DMS79 (cell line): ENCODE data around the gene FAM174A.
A peak's percentile ranks its signal among the peaks of the same experiment; 100 is the strongest.

Experiments
- DNase-seq: peaks from one replicate; lab custom pipeline; 2025; lab: John Stamatoyannopoulos, UW

Gene FAM174A

DNA sequence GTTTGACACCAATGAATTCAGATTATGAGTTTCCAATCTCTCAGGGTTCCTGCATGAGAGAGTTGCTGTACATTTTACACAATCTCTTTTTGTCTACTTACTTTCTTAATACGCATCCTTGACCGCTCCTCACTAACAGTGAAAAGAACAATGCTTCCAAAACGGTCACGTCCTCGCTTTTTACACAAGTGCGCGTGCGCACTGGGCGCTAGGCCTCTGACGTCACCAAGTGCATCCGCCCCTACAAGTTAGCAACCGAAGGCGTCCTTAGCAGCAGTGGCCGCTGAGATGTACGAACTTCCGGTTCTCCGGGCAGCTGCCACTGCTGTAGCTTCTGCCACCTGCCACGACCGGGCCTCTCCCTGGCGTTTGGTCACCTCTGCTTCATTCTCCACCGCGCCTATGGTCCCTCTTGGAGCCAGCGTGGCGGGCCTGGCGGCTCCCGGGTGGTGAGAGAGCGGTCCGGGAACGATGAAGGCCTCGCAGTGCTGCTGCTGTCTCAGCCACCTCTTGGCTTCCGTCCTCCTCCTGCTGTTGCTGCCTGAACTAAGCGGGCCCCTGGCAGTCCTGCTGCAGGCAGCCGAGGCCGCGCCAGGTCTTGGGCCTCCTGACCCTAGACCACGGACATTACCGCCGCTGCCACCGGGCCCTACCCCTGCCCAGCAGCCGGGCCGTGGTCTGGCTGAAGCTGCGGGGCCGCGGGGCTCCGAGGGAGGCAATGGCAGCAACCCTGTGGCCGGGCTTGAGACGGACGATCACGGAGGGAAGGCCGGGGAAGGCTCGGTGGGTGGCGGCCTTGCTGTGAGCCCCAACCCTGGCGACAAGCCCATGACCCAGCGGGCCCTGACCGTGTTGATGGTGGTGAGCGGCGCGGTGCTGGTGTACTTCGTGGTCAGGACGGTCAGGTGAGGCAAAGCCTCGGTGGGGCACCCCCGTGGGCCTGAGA, at the start of gene FAM174A:
FAM174A (plus strand) TSS at position 315 of the 946 bp plus-strand sequence; CDS start at position 472, 157 bp downstream.
- DNase-seq, result peak; percentile 81

DNA sequence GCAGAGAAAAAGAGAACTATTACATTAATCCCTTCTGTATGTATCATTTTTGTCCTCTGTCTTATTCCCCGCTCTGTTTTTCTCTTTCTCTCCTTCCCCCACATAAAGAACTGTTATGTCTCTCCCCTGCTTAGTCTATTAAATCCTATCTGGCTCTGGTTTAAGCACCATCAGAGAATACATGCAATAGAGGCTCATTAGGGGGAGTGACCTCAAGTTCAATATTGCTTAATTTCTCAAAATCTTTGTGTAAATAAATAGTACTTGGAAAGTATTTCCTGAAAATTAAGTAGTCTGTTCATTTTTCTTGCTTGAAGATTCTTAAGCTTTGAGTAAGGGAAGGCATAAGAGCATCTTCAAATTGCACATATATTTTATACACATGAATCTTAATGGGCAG, 41.2 kb upstream of the FAM174A start:
- no peak for DNase-seq

DNA sequence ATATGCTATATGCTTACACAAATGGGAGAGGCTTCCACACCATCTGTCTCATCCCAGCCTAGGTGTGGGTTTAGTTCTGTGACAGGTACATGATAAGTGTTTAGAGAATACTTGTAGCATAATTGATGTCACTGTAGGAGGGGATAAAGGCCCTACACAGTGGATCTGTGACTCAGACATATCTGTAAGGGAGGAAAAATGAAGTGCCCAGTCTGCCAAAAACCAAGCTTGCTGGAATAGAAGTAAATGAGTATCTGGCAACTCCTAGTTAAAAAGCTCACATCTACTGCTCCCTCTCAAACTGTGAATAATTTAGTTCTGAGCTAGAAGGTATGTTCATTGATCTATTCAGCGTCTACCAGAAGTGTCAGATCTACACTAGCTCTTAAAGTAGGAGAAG, 38.9 kb upstream of the FAM174A start:
- no peak for DNase-seq

DNA sequence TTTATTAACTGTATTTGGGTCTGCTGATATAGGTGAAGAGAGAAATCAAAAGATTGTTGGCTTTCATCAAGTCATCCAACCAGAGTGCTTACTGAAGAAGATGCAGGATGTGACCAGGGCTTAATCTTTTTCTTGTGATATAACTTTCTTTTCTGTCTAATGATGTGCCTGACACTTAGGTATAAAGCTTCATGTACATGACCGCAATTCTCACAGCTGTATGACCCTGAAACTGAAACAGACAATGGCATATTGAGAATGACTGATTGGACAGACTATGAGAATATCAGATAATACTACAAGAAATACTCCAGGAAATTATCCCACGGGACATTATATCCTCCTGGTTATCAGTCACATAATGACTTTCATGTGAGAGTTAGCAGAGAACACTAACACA, 32.5 kb upstream of the FAM174A start:
- no peak for DNase-seq

DNA sequence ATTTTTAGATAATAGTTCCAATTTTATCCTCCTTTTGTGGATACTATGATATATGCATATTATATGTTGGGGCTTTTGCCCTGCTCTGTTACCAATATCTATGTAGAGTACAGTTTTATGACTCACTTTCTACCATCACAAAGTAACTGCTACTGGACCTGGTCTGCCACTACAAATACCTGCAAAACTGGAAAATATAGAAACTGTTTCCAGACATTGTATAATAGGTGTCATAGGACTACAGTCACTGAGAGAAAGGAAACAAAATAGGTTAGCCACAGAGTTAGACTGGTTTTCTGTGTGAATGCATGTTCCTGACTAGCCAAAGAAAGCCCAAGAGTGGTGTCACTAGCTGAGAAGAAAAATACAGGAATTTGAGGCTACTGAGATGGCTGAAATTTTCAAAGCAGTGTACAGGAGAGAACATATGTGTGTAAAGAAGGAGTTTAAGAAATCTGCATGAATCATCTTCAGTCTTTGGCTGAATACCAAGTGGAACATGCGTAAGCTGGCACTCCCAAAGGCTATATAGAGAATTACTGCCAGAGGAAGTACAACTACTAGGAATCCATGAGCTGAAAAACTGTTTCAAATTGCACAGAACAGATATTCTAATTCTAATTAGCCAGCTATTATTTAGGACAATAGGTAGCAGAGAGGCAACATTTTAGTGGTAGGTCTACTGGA, 29.0 kb upstream of the FAM174A start:
- DNase-seq, result no peak

DNA sequence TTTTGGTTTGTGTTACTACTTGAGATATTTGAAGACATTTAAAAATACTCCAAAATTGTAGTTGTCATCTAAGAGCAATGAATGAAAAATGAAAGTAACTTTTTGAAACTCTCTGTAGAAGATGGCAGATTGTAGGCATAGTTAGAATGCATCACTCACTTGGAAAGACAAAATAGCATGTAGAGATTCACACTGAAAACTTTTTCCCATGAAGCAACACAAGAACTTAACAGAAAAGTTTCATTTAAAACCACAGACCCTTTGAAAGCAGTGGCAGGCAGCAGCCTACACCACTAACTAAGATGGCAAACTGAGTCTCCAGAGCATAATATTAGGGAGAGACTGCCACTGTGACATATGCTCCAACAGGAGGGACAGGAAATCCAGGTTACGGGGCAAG, 18.9 kb upstream of the FAM174A start:
- DNase-seq, result no peak

DNA sequence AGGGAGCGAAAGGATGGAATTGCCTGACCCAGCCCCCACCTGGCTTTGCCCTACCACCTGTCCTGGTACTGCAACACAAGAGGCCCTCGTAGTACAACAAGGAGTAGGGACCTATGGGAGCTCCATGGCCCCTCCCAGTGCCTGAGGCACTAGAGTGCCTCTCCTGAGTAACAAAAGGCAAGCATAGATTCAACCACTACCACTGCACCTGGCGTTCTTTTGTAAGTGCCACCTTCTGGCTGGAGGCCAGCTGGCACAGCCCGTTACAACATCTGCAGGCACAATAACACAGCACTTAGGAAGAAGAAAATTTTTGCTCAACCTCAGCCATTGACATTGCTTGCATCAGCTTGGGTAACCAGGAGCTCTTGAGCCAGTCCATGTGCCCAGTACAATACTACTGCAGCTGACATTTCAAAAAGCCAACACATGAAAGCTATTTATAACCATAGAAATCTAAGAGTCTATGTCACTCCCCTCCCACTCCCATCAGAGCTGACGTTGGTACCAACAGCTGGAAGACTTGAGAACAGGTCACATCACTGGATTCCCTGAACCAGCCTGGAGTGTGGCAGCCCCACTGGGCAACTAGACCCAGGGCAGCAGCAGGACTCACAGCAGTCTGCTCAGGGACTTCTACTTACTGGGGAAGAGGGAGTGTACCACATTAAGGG, 17.7 kb upstream of the FAM174A start:
- peak; percentile 93 for DNase-seq

DNA sequence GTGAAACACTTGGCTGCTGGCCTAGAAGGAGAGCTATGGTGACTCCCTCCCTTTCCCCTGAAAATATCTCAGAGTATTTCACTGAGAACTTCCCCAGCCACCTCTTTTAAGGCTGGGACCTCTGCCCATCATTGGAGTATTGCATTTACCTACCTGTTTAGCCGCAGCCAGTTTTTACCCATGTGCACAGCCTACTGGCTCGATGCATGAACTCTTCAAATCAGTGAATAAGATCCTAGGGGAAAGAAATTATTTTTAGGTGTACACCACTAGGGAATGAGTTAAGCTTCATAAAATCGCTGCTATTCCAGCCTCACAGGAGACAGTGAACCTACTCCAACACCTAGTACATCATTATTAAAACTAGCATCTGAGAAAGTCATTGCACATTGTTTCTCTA, 16.8 kb upstream of the FAM174A start:
- no peak for DNase-seq

DNA sequence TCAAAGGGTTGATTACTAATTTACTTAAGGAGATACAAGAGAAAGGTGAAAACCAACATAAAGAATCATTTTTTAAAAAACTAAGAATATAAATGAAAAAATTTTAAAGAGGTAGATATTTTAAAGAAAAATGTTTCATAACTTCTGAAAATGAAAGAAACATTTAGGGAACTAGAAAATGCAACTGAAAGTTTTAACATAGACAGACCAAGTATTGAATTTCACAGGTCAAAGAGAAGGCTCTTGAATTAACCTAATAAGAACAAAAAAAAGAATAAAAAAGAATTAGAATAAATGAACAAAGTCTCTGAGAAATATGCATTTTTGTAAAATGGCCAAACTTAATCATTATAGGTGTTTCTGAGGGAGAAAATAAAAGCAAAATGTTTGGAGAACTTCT, 16.1 kb upstream of the FAM174A start:
- DNase-seq, result no peak

DNA sequence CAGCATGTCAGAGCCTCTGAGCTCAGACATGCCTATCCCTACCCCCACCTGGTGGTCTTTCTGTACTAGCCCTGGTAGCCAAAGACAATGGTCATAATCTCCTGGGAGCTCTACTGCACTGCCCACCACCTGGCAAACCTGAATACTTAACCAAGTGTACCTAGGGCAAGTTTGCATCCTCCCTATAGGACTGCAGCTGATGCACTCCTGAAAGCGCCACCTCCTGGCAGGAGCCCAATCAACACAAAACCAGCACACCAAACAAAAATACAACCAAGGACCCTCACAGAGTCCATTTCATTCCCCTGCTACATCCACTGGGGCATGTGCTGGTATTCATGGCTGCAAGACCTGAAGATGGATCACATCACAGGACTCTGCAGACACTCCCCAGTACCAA, 14.8 kb upstream of the FAM174A start:
- DNase-seq, result no peak

DNA sequence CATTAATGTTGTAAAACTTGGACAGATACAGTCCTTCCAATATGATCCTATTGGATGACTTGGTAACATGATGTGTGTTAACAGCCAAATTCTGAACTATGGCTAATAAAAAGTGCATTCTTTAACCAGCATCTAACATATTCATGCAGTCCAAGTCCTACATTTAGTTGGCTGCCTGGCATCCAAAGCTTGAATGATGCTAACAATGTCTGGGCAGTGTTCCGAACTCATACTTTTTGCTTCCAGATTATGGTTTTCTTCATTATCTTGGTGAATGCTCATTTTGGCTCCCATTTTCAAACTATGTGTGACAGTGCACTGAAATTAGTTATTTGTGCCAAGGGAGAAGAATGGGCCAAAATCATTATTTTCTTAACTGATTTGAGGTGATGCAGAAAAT, 2.8 kb downstream of the FAM174A start:
- DNase-seq, result no peak

DNA sequence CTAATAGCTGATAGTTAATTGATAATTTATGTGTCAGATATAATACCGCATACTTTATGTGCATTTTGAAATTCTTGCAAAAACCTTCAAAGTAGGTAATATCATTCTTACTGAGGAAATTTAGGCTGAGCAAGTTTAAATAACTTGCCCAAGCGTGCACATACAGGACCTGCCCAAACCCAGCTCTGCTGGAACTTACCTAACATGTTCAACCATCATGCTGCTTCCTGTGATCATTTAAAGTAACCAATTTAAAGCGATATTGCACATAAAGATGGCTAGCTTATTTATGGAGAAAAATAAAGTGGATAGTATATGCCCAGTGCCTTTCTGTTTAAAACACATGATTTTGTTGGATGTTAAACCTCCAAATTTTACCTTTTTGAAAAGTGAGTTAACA, 4.3 kb downstream of the FAM174A start:
- DNase-seq, result no peak

DNA sequence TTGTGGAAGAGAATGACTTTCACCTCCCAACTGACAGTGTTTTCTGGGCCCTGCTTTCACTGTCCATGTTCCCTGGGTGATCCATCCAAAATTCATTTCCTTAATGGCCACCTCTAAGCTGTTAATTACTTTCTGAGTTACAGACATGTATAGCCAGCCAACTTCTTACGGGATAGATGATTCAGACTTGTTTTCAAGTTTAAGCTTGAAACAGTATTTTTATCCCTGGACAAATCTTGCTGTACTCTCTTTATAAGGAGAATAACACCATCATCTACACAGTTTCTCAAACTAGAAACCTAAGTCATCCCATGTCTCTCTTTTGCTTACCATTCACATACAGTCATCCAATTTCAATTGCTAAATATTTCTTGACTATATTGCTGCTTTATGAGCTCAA, 6.9 kb downstream of the FAM174A start:
- DNase-seq, result no peak

DNA sequence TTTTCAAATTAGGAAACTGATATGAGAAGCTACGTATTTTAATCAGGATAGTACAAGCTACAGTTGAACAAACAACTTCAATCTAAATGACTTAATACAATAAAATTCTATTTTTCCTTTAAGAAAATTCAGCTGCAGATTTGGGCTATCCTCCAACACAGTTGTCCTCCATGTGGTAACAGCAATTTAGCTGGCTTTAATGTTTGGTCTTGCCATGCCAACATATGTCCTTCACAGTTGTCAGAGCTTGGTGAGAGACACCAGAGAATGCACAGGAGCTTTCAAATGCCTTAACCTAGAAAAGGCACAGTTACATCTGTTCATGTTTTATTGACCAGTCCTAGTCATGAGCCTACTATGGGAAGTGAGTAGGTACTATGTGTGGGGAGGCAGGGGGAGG, 10.8 kb downstream of the FAM174A start:
- DNase-seq, result no peak

DNA sequence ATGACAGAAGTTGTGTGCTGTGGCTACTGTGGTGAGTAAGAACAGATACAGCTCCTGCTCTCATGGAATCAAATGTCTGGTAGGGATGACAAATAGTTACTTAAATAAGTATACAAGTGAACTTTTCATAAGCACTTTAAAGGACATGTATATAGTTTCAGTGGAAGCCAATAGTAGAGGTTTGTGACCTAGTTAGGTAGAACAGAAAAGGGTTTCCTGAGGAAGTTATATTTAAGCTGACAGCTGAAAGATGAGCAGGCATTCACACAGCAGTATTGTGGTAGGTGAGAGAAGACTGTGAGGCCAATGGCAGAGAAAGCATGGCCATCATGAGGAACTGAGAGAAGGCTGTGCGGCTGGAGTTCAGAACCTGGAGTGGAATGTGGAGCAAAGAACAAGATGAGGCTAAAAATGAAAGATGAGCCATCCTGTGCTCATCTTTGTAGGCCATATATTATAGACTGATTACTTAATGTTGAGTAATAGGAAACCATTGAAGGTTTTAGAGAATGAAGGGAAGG, 15.4 kb downstream of the FAM174A start:
- no peak for DNase-seq

DNA sequence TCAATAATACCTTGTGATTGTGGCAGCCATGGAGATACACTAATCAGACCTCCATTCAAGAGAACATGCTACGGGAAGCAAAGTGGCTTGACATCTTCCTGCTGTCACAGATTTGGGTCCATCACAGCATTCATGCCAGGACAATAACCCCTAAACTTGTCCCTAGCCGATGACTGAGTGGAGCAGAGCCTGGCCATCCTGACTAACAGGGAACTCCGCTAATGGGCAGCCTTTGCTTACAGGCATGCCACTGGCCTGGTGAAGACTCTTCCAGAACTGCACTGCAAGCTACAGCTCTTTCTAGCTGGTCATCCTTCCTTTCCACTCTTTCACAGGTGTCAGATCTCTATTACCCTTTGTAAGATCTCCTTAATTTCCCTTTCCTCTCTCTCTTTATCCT, 16.0 kb downstream of the FAM174A start:
- DNase-seq, result no peak

DNA sequence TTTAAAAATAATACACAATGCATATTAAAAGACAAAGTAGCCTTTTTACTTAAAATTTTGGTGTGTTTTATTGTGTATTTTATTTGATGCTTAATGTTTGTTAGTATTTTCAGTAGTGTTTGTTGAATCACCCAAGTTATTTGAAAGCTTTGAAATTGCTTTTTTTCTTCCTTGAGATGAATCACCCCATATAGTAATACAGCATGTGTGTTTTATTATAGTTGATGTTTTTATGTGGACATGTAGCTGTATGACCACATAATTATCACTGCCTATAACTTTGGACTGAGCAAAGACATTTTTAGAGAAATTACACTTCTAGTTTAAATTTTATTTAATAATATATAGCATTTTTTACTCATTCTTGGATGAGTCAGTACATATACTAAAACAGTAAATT, 18.0 kb downstream of the FAM174A start:
- DNase-seq, result no peak

DNA sequence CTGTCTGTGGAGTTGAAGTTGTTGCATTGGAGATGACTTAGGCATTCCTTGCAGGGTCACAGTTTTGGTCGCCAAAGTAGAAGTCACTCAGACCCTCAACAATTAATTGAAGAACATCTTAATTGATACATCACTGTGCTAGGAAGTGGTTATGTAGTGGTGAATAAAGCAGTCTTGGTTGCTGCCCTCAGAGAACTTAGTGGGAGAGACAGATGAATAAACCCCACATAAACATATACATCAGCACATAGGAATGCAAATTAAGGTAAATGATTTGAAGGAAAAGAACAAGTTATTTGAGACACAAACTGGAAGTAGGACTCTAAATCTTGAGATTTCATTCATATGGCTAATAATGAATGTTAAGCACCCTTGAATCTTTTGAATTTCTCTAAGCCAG, 25.7 kb downstream of the FAM174A start:
- no peak for DNase-seq

DNA sequence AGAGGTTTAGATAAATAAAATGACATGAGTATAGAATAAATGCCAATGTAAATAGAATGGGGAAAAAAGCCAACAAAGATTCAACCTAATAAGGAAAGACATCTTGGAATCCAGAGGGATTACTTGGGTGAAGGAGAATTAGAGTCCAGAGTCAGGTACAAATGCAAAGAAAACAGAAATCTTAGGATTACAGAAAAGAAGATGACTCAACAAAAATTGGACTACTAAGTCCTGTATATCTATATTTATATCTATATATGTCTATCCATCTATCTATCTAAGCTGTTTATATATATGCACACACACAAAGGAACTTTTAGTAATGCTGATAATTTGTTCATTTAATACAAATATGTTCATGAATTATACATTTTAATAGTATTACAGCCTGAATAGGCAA, 27.6 kb downstream of the FAM174A start:
- DNase-seq, result no peak

DNA sequence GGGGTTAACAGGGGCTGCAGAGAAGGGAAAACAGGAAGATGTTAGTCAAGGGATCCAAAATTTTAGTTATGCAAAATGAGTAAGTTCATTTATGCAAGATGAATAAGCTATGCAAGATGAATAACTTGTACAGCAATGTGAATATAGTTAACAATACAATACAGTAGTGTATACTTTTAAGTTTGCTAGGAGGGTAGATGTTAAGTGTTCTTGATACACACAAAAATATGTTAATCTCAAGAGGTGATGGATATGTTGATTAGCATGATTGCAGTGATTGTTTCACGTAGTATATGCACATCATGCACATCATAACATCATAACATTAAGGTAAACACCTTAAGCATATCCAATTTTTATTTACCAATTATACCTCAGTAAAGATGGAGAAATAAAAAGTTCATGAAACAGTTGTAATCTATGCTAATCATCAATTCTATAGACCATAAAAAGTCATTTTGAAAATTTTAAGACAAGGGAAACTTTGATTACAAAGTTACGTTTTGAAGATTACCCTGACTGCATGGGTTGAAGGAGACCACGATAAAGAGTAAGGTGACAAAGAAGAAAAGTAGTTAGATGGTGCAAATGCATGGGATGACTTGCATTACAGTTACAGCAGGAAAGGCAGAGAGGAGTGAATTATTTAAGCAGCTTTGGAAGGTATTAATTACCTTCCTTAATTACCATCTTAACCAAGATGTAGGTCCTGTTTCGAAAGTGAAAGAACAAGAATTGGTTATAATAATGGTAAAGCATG, 31.4 kb downstream of the FAM174A start:
- no peak for DNase-seq

DNA sequence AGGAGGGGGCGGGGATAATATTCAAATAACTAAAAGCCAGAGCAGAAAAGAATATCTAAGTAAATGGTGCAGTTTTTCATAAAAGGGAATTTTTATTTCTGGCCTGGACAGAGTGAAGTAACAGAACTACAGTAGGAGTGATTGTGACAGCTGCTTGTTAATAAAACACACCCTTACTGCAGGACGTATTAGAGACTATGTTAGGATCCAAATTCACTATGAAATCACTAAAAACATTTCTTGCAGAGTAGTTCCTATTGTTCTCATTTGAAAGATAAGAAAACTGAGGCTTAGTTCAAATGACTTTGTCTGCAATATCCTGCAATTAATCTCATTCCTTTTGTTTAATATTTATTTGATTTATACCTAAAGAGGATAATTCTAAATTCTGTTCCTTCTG, 39.5 kb downstream of the FAM174A start:
- DNase-seq, result no peak

DNA sequence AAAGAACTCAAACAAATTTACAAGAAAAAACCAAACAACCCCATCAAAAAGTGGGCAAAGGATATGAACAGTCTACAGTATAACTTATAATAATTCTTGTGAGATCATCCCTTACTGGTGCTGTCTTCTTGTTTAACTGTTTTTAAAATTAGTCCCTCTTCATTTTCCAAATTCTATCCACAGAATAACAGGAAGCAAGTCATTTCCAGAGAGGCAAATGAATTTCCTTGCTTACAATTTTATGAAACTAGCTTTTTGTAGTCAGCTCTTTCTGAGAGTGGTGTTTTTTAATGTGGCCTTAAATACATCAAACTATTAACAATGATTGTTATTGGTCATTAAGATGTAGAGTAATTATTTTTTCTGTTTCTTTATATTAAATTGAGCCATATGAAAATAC, 40.6 kb downstream of the FAM174A start:
- no peak for DNase-seq
